Mucosa of descending colon (tissue), 3 donors: ENCODE results near the gene SAXO1. TPM values are rescaled to one million over a fixed set of nuclear protein-coding genes. Genes with fewer than 3 reads are reported as not detected.

Experiments used
- ATAC-seq: fragments of 200-7000 bp; cut with Tn5 transposase; one replicate; pipeline ENCODE4 v1.9.1; 2020; ENCODE audit warnings: mild to moderate bottlenecking, moderate library complexity
- DNase-seq, 3 donors: peaks; one replicate each; pipeline ENCODE4 v3.0.0-alpha.2; 2020
- H3K36me3 ChIP-seq: fragments of 200-600 bp; one replicate; pipeline ENCODE4 v1.8.0; 2021; ENCODE audit warnings: low read depth, mild to moderate bottlenecking
- H3K4me1 ChIP-seq: fragments of 200-600 bp; one replicate; pipeline ENCODE4 v1.8.0; 2021; ENCODE audit warnings: low read depth, mild to moderate bottlenecking
- H3K4me3 ChIP-seq: fragments of 200-600 bp; one replicate; pipeline ENCODE4 v1.8.0; 2021; ENCODE audit warnings: mild to moderate bottlenecking
- H3K9me3 ChIP-seq: fragments of 200-600 bp; one replicate; pipeline ENCODE4 v1.8.0; 2021; ENCODE audit warnings: mild to moderate bottlenecking
- CTCF ChIP-seq: fragments of 200-600 bp; IDR thresholded peaks from one replicate; pipeline ENCODE4 v1.8.0; 2022; ENCODE audit warnings: antibody characterized with exemption, mild to moderate bottlenecking
- intact Hi-C, 2 donors: fragments of 100-400 bp; cut with DNase I in 1 of 2; cut with micrococcal nuclease in 1 of 2; formaldehyde crosslinking; loops; one replicate each; pipeline versions ENCODE4 v1.11.0 to v1.11.1; 2022; cut with DNase I, micrococcal nuclease
- total RNA-seq, 3 donors: library from RNA; stranded (reverse); fragmentation: NEBNext Ultra II Directional in 2 of 3; extraction: Animal tissue kit (Norgen Biotek cat#: 25700) in 2 of 3; gene quantifications; one replicate each; pipeline versions ENCODE4 v1.2.1 to v1.2.4, GENCODE V29; 2021 to 2023
- donor health status: DM: no; HTN: no; CAD: no; lungs with moderate emphysema.
- donor health status: DM: no; HTN: no; CAD: no.
- donor health status: DM: no; HTN: yes; CAD: no.

Gene SAXO1
- total RNA-seq, 3 donors from 2014 or later, result 0.06 to 0.29 (median 0.24) TPM

GRCh38 chr9:18989097-18989496, 43.9 kb downstream of the SAXO1 start:
- intact Hi-C loops, result no loop called here
- no peaks in the 10 kb centered on the region for H3K36me3 ChIP-seq
- no peak for DNase-seq
- H3K4me1 ChIP-seq, result no peaks in the 10 kb centered on the region
- no peak overlapping the region for H3K4me3 ChIP-seq
- TF ChIP-seq CTCF, result no peak
- H3K9me3 ChIP-seq, result no peaks in the 10 kb centered on the region
- ATAC-seq, result no peak

GRCh38 chr9:18988003-18988402, 45.0 kb downstream of the SAXO1 start:
- Histone ChIP-seq H3K4me3 (no peak overlapping the region), H3K4me1 (no peaks in the 10 kb centered on the region), H3K9me3 (no peaks in the 10 kb centered on the region), H3K36me3 (no peaks in the 10 kb centered on the region)
- intact Hi-C loops, result no loop called here
- no peak for DNase-seq
- ATAC-seq, result no peak
- no peak for TF ChIP-seq CTCF

GRCh38 chr9:18985996-18986395, 47.0 kb downstream of the SAXO1 start:
- TF ChIP-seq CTCF, result no peak
- H3K36me3 ChIP-seq, result no peaks in the 10 kb centered on the region
- no peaks in the 10 kb centered on the region for H3K4me1 ChIP-seq
- H3K4me3 ChIP-seq, result no peak overlapping the region
- H3K9me3 ChIP-seq, result no peaks in the 10 kb centered on the region
- DNase-seq, result no peak
- ATAC-seq, result no peak
- intact Hi-C loops, result no loop called here

- Histone ChIP-seq H3K9me3 (no peaks in the 10 kb centered on the region), H3K4me1 (no peaks in the 10 kb centered on the region), H3K4me3 (no peak overlapping the region), H3K36me3 (no peaks in the 10 kb centered on the region)
- no peak for DNase-seq
- intact Hi-C loops, result no loop called here
- no peak for TF ChIP-seq CTCF
- no peak for ATAC-seq
These were observed 47.5 kb downstream of the SAXO1 start for GRCh38 chr9:18985464-18985951.

- DNase-seq, result no peak
- H3K4me3 ChIP-seq, result no peak overlapping the region
- H3K36me3 ChIP-seq, result no peaks in the 10 kb centered on the region
- intact Hi-C loops, result no loop called here
- no peaks in the 10 kb centered on the region for H3K4me1 ChIP-seq
- no peaks in the 10 kb centered on the region for H3K9me3 ChIP-seq
- no peak for ATAC-seq
- TF ChIP-seq CTCF, result no peak
These were observed 50.8 kb downstream of the SAXO1 start for GRCh38 chr9:18982262-18982620.
